Suprapubic skin (tissue), 4 donors: ENCODE results near the gene UBE2L6.

Source experiments
- EP300 ChIP-seq: sonication (generic); formaldehyde crosslinking; IDR thresholded peaks from one replicate; pipeline ENCODE4 v1.6.1; 2017; ENCODE audit warnings: antibody characterized with exemption
- POLR2A ChIP-seq, 2 donors: fragments of 450-650 bp; IDR thresholded peaks; one replicate each; pipeline ENCODE4 v1.6.1; 2017; ENCODE audit warnings: antibody characterized with exemption in 2 of 2, mild to moderate bottlenecking in 2 of 2, moderate library complexity in 2 of 2
- POLR2AphosphoS5 ChIP-seq, 3 donors: sonication (generic); formaldehyde crosslinking; IDR thresholded peaks; one replicate each; pipeline ENCODE4 v1.6.1; 2017; ENCODE audit warnings: antibody characterized with exemption in 3 of 3
- TF ChIP-seq, protein P1 (sequence below), 2 donors: fragments of 200-600 bp in 1 of 2; fragments of 450-650 bp in 1 of 2; sonication (generic) in 1 of 2; IDR thresholded peaks; one replicate each; pipeline ENCODE4 v1.5.1; 2016 to 2019; ENCODE audit warnings: antibody characterized with exemption in 2 of 2, mild to moderate bottlenecking in 1 of 2, moderate library complexity in 1 of 2

GRCh38 chr11:57614234-57614772, 46.8 kb upstream of the UBE2L6 start:
- TF ChIP-seq, protein P1, sequence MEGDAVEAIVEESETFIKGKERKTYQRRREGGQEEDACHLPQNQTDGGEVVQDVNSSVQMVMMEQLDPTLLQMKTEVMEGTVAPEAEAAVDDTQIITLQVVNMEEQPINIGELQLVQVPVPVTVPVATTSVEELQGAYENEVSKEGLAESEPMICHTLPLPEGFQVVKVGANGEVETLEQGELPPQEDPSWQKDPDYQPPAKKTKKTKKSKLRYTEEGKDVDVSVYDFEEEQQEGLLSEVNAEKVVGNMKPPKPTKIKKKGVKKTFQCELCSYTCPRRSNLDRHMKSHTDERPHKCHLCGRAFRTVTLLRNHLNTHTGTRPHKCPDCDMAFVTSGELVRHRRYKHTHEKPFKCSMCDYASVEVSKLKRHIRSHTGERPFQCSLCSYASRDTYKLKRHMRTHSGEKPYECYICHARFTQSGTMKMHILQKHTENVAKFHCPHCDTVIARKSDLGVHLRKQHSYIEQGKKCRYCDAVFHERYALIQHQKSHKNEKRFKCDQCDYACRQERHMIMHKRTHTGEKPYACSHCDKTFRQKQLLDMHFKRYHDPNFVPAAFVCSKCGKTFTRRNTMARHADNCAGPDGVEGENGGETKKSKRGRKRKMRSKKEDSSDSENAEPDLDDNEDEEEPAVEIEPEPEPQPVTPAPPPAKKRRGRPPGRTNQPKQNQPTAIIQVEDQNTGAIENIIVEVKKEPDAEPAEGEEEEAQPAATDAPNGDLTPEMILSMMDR (IDR thresholded peaks at IDR 0.05), result no peak
- TF ChIP-seq EP300 (no peak), POLR2A (IDR thresholded peaks at IDR 0.05) (no peak), POLR2AphosphoS5 (IDR thresholded peaks at IDR 0.05) (no peak)
